Activated T-cell treated with anti-CD3 and anti-CD28 coated beads for 1 hour (primary cell): Measurements from ENCODE around the gene ATP11B.
"Not testable (repeated sequence)": the region's sequence is repeated elsewhere in the genome, so short reads cannot be mapped to it uniquely, and the experiment has no call there.

Experiments
- DNase-seq: peaks from one replicate; pipeline ENCODE4 v3.0.0-alpha.2; 2020; ENCODE audit warnings: low read depth

Gene ATP11B

DNA sequence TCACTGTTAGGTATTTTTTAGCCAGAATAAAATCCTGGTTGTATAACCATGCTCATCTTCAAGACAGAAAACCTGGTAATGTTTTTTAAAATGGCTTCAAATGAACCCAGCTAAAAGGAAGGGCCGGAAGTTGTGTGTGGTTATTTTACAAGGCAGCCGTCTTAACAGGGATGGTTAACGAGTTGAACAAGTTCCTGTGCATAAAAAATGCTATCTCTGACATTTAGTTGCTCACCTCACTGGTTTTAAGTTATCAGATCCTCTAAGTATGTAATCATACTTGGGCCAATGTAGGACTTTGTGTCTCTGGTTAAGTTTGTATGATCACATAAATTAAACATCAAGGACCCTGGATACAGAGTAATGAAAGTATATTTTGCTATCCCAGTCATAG is 2.1 kb downstream of the ATP11B start:
- DNase-seq, result peak; percentile 11

DNA sequence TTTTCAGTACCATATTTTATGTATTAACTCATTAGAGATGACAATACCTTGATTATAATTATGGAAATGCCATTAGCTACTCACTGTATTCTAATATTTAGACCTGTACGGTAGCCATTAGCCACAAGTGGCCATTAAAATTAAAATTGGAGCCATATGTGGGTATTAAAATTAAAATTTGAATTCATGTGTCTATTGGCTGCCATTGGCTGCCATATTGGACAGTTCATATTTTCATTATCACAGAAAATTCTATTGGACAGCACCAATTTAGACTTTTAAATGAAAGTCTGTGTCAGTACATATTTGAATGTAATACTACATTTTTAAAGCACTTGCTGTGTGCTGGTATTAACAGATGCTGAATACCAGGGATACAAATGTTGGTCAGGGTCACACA is 3.0 kb downstream of the ATP11B start:
- DNase-seq, result no peak

DNA sequence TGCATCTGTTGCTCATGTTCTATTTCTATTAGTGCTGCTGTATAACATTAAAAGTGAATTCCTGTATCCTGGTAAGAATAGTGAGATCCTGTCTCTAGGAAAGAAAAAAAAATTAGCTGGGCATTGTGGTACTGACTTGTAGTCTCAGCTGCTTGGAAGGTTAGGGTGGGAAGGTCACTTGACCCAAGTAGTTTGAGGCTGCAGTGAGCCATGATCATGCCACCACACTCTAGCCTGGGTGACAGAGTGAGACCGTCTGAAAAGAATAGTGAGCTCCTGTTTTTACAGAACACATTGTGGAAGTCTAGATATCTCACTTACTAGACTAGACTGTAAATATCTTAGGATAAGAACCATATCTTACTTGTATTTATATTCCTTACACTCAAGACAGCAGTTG is 4.6 kb downstream of the ATP11B start:
- no peak for DNase-seq

DNA sequence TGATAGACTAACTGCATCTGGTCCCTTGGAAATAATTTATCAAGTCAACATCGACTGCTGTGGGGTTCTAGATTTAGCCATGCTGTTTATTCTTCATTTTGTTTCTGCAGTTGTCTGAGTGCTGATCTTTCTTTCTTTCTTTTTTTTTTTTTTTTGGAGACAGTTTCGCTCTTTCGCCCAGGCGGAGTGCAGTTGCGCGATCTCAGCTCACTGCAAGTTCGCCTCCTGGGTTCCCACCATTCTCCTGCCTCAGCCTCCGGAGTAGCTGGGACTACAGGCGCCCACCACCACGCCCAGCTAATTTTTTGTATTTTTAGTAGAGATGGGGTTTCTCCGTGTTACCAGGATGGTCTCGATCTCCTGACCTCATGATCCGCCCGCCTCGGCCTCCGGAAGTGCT is 5.8 kb downstream of the ATP11B start:
- not testable (repeated sequence) for DNase-seq

DNA sequence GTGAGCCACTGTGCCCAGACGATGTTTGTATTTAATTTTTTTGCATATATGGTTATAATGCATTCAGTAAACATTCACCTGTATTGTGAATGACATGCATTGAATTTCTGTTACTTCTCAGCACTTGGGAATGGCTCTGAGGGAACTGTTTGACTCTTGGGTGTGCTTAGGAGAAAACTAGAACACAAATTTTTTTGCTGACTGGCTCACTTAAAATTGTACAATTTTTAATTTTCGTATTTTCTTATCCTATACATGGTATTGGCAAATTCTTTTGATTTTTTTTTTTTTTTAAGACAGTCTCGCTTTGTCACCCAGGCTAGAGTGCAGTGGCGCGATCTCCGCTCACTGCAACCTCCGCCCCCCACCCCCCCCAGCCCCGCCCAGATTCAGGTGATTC is 7.2 kb downstream of the ATP11B start:
- DNase-seq, result no peak

DNA sequence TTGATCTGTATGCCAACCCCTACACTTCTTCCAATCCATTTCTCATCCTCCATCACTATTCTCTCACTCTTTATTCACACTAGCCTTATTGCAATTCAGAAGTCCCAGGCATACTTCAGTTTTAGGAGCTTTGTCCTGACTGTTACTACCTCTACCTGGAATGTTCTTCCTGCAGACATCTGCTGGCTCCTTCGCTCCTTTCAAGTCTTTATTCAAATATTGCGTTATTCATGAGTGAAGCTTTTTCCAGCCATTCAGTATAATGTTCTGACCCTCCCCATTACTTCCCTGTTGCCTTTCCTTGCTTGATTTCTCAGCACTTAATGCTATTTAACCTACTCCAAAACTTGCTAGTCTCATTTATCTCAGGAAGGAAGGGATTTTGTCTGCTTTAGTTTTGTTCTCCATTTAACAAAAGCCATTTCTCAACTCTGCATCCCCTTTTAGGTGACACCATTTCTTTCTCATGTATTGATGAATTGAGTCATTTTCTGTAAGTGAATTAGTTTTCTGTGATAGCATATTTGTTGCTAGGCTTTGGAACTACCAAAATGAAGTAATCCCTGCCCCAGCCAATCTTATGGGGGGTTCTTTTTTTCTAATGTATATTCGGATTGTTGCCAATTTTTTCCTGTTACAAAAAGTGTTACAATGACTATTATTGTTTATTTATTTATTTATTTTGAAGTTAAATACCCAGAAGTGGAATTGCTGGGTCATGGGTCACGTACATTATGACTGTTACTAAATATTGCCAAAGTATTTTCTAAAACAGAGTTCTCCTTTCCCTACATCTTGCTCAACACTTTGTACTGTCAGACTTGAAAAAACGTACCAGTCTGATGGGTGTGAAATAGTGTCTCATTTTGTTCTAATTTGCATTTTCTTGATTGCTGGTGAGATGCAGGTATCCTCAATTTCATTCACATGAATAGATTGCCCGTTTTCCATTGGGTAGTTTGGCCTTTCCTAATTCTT is 9.4 kb downstream of the ATP11B start:
- no peak for DNase-seq

DNA sequence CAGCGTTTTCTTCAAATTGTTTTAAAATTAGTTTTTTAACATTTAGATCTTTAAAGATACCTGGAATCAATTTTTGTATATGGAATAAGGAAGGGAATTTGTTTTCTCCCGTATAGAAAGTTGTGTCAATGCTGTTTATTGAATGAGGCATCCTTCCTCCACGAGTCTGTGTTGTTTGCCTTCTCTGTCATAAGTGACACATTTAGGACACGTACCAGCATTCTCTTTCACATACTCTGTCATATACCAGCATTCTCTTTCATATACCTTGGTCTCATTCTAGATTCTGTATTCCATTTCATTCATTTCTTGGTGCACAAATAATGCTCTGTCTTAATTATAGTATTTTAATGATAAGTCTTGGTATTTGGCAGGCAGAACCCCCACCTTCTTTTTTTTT is 10.3 kb downstream of the ATP11B start:
- DNase-seq, result no peak

DNA sequence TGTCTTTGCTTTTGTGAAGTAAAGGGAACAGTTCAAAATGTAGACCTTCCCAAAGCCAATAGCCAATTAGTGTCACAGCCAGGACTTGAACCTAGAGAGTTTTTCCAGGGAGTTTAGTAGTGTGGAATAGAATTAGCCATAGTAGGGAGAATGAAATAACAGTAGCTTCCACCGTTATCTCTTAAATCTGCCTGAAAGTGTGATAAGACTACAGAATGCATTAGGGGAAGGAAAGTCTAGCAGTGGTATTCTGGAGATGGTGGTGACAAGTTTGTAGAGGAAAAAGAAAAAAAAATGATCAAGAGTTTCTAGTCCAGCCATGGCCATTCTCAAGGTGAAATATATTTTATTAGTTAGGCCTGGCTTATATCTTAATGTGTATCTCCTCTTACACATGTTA is 13.8 kb downstream of the ATP11B start:
- DNase-seq, result no peak

DNA sequence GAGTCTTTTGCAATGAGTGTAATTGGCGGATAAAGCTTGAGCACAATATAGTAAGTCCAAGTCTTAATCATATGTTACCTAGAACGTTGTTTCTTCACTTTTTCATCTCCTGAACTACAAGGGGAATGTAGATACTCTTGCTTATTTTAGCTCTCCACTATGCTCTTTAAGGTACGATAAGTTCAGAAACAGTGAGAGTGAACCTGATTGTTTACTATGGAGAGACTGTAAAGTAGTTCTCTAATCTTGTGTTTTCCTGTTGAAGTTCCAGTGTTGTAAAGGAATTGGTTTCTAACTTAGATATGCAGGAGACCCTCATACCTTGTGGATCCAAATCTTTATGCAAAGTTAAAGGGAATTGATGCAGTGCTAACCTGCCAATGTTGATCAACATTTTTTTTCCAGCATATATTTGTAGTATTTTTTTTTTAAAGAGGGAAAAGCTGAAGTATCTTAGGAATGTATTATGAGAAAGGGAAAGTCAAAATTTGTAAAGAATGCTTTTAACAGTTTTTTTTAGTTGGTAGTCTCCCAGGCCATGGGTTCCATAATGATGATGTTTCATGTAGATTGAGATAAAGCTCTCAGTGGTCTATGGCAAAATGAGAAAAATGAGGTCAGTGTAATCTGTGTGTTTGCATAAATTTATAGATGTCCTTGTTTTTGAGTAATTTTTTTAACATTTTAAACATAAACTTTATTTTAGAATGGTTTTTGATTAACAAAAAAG is 14.9 kb downstream of the ATP11B start:
- no peak for DNase-seq

DNA sequence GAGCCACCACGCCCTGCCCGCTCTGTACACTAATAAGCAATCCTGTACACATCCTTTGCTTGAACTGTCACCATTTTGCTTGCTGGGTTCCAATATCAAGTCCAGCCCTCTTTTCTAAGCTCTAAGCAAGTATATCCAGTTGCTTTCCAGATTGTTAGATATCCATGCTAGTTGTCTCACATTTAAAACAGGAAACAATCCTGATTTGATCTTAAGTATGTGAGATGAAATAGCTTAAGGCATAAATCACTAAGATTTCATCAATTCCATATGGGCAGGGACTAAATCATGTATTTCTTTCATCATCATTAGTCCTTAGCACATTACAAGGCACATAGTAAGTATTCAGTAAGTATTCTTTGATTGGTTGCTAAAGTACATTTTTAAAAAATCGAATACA is 16.2 kb downstream of the ATP11B start:
- DNase-seq, result no peak

DNA sequence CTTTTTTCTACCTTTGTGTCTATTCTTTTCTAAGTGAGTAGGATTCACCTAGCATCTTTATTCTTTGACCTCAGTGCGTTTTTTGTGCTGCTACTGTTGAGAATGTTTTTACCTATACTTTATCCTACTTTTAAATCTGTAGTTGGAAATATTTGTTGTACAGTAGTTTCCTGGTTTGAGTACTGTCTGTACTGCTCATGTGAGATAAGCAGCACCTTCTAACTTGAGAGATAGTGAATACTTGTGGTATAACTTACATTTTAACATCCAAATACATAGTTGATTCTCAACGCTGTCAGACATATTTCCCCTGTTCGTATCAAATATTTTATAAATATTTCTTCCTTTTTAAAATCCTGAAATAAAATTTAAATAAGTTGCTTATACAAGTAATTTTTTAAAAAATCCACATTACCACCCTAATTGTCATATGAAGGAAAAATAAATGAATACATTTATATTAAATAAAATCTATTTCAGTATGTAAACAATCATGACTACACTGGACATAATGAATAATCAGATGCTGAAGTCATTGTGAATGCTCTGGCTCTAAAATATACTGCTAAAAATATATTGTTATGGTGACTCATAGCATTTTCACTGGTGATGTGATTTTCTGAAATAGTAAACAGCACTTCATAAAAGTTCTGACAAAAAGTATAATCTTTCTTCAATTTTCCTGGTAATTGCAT is 17.4 kb downstream of the ATP11B start:
- no peak for DNase-seq

DNA sequence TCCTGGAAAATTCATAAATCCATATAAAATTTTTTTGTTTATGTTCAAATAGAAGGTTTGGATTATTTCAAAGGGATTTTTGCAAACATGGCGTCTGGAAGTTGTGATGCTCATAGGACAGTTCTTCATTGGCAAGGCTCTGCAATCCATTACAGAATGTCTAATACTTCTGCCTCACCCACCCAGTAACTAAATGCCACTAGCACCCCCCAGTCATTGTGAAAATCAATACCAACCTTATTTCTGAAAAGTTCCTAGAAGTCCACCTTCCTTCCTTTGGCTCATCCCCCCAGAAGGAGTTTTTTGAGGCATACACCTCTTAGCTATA is 17.9 kb downstream of the ATP11B start:
- DNase-seq, result no peak

DNA sequence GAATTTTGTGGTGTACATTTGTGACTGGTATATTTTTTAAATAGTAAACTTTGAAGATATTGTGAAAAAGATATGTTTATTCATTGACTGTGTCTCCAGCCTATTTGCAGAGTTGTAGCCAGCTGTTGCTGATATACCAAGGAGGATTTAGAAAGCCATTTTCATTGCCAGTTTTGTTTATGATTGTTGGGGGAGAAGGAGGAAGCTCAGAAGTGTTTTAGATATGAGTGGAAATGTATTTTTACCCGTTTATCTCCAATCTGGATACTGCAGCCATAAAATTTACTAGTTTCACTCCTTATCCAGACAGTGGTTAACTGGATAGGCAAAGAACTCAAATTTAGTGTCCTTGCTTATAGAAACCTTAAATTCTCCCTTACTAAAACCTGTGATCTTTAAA is 18.8 kb downstream of the ATP11B start:
- no peak for DNase-seq

DNA sequence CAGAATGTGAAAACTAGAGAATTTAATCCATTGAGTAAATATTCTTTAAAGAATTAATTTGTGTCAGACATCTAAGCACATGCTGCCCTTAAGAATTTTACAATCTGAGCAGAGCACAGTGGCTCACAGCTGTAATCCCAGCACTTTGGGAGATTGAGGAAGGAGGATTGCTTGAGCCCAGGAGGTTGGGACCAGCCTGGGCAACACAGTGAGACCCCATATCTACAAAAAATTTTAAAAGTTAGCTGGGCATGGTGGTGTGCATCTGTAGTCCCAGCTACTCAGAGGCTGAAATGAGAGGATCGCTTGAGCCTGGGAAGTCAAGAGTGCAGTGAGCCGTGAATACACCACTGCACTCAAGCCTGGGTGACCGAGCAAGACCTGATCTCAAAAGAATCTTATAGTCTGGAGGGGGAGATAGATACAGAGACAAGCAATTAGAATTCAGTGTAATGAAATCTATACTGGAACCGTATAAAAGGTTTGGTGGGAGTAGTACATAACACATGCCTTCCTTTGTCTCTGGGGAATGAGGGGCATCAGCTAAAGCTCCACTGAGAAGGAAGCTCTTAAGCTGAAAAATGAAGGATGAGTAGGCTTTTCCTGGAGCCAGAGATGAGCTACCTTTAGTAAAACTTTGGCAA is 21.2 kb downstream of the ATP11B start:
- no peak for DNase-seq

DNA sequence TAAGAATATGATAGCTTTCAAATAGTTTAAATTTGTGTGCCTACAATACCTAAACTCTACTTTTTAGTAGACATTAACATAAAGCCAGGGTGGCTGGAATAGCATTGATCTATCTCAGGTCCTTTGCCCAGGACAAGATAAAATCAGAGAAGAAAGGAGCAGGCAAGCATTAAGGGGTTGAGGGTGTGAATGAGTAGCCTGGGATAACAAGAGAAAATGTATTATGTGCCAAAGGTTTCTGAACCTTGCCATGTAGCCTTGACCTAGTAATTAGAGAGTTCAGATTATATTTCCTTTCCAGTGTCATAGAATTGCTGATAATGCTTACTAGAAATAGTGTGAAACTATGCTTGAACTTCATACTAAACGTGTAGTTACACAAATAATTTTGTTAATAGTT is 22.9 kb downstream of the ATP11B start:
- DNase-seq, result no peak

DNA sequence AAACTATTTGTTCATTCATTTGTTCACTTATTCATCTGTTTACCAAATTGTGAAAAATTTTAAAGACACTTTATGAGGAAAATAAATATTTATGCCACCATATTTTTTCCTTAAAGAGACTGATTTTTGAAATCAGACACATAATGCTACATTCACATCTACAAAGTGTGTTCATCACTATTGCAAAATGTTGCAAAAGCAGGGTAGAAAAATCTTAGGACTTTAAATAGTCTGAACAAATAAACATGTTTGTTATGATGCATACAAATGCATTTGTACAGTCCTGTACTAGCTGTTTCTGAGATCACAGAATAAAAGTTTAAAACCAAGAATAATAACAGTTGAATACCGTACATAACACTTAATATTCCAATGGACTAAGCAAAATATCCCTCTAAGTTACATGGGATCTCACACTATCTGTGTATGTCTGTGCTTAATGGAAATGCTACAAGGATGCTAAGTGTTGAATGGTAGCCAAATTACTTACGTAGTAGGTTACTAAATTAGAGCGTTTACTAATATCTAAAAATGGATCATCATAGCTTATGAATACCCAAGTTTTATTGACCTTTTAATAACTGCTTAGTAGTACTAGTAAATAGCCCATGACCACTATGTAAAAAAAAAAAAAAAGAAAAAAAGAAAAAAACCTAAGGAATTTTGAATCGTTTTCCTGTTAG is 25.1 kb downstream of the ATP11B start:
- no peak for DNase-seq

DNA sequence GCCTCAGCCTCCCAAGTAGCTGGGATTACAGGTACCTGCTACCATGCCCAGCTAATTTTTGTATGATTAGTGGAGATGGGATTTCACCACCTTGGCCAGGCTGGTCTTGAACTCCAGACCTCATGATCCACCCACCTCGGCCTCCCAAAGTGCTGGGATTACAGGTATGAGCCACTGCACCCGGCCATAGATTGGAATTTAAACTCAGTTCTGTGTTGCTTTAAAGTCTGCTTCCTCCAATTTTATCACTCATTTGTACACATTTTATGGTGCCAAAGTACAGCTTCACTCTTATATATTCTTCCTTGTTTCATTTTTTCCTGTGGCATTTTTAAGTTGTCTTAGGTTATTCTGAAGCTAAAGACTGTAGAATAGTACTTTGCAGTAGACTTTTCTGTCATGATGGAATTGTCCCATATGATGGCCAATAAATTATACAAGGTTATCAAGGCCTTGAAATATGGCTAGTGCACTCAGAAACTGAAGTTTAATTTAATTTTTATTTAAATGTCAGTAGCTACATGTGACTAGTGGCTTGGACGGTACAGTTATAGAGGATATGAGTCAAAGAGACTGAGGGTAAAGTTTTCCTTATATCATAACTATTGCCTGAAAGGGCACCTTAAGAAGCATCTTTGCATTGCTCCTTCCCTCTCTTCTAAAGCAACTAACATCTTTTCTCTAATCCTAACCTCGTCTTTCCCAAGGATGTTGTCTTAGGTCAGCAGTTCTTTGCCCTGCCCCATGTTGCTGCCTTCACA is 28.1 kb downstream of the ATP11B start:
- no peak for DNase-seq

DNA sequence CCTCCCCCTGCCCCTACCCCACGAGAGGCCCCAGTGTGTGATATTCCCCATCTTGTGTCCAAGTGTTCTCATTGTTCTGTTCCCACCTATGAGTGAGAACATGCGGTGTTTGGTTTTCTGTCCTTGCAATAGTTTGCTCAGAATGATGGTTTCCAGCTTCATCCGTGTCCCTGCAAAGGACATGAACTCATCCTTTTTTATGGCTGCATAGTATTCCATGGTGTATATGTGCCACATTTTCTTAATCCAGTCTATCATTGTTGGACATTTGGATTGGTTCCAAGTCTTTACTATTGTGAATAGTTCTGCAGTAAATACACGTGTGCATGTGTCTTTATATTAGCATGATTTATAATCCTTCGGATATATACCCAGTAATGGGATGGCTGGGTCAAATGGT is 29.0 kb downstream of the ATP11B start:
- not testable (repeated sequence) for DNase-seq

DNA sequence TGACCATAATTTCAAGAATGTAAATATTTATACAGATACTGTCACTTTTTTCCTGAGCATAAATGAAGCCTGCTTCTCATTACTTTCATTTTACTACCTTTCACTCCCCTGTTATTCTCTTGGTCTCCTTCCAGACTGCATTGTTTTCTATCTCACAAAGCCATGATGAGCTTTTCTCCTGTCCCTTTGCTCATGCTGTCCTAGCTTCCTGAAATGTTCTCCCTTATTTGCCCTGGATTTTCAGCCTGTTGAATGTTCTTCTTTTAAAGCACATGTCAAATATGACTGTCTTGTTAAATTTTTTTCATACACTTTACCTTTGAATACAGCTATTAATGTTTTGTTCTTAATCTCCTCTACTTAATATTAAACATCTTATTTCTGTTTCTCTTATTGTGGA is 31.7 kb downstream of the ATP11B start:
- DNase-seq, result no peak

DNA sequence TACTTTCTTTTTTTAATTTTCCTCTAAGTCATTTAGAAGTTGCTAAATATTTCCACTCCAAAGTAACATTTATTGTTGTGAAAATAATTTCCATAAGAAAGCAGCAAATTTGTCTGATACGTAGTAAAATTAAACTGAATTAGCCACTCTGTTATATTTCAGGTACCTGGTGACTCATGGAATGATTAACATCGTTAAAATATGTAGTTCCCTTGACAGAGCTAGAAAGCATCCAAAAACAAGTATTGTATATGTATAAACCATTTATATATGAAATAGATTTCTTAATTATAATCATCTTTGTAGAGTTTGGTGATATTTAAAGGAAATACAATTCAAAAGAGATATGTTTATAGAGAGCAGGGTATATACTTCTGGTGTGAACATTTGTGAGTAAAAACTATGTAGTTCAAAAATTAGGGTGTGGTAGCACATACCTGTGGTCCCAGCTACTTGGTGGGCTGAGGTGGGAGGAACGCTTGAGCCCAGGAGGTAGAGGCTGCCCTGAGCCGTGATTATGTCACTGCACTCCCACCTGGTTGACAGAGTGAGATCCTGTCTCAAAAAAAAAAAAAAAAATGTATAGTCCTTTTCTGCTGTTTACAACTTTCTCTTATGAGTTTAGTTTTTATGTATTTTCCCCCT is 36.6 kb downstream of the ATP11B start:
- no peak for DNase-seq
